Embryonic facial prominence (tissue), 1 donor: ENCODE results near the gene SEPTIN12.

Experiments used
- DNase-seq: peaks from one replicate; pipeline ENCODE4 v3.0.0-alpha.2; 2016; ENCODE audit errors: extremely low spot score

Gene SEPTIN12

GRCh38 chr16:4729876-4730275, 58.3 kb downstream of the SEPTIN12 start:
- no peak for DNase-seq

GRCh38 chr16:4728676-4729075, 59.5 kb downstream of the SEPTIN12 start:
- no peak for DNase-seq
